HTR-8/SVneo (cell line): ENCODE measurements around the gene C3orf20.
"Not testable (repeated sequence)": the region's sequence is repeated elsewhere in the genome, so short reads cannot be mapped to it uniquely, and the experiment has no call there.

ENCODE experiments used
- DNase-seq: peaks from one replicate; pipeline ENCODE4 v3.0.0; 2011; ENCODE audit warnings: low spot score, mixed read lengths; ENCODE audit not compliant: insufficient read length
- FAIRE-seq: peaks from 2 replicates; lab custom pipeline; 2011; peaks lifted over from hg19 to GRCh38; lab: Jason Lieb, UNC

The C3orf20 gene

GRCh38 chr3:14647976-14648955 lies 26.7 kb upstream of the C3orf20 start:
- DNase-seq (no peak), FAIRE-seq (no peak)

DNA sequence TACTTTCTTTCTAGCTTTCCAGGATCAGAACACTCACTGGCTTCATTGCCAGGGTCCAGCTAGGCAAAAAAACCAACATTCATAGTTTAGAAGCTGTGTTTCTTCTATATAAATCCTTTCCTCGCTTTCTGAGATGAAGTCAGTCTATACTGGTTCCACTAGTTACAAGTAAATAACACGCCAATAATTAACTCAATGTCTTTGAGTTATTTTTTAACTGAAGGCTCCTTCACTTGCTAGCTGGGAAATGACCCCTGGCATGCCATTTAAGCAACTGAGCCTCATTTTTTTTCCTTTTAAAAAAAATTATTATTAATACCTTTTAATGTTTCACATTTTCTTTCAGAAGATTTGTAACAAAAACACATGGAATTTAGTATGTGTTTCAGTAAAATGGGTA lies 25.5 kb upstream of the C3orf20 start:
- no peak for FAIRE-seq
- DNase-seq: no peak

DNA sequence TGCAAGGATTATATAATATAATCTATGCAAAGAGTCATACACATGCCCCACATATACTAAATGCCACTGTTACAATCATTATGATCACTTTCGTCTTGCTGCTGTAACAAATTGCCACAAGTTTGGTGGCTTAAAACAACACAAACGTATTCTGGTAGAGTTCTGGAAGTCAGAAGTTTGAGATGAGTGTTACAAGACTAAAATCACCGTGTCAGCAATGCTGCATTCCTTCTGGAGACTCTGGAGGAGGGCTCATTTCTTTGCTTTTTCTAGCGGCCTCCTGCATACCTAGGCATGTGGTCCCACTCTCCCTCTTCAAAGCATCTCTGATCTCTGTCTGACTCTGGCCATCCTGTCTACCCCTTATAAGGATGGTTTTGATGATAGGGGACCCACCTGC lies 24.7 kb upstream of the C3orf20 start:
- DNase-seq: no peak
- FAIRE-seq: no peak

DNA sequence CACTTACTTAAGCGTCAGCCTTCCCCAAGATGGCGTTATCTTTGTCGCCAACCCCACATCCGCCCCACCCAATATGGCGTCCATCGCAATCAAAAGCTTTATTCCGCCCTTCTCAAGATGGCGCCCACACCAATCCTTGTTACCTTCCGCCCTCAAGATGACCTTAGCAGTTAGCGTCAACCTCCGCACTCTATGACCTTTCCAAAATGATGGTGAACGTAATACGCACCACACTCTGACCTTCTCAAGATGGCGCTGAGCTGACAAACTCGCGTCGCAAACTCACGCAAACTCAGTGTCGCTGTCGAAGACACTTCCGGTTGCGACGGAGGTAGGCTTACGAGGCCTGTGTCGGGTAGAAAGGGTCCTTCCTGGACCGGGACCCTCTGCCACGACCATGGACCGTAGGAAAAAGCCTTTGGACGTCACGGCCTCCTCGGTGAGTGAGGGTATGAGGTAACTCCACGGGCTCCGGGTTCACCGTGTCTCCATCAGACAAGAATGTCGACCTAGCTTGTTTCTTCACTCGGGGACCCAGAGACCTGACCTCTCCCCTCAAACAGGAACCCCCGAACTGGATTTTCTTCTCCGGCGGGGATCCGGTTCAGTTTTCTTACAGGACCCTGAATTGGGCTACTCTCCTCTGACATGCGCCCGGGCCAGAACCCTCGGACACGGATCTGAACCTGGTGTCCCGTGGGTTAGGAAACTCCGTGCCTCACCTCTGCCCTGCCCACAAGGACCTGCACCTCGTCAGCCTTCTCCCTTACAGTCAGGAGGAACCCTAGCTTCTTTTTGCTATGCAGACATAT lies 23.3 kb upstream of the C3orf20 start, which contains the start of gene CCDC174:
CCDC174 (plus strand) TSS at position 323 of the 812 bp plus-strand sequence; CDS start at position 398, 75 bp downstream.
- peak; percentile 91 for DNase-seq
- FAIRE-seq: peak; percentile 89

GRCh38 chr3:14652360-14652907 lies 22.5 kb upstream of the C3orf20 start:
- DNase-seq, FAIRE-seq: not testable (repeated sequence)

- no peak for DNase-seq
- FAIRE-seq: no peak
Measured at GRCh38 chr3:14657579-14657978, 17.4 kb upstream of the C3orf20 start.

DNA sequence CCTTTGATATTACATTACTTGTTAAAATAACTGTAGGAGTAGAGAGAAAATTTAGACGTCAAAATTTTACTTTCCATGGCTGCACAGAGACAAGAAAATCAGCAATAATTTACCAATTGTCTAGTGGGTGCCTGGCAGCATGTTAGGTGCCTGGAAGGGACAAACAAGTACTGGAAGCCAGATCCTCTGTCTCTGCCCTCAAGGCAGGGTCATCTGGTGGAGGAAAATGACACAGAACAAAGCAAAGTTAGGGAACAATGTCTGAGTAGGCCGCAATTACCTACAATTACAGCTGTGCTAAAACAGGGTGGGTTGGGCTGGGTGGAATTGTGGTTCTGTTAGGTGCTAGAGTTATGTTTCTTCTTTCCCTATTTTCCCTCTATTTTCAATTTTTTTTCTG lies 16.0 kb upstream of the C3orf20 start:
- no peak for FAIRE-seq
- DNase-seq: no peak

DNA sequence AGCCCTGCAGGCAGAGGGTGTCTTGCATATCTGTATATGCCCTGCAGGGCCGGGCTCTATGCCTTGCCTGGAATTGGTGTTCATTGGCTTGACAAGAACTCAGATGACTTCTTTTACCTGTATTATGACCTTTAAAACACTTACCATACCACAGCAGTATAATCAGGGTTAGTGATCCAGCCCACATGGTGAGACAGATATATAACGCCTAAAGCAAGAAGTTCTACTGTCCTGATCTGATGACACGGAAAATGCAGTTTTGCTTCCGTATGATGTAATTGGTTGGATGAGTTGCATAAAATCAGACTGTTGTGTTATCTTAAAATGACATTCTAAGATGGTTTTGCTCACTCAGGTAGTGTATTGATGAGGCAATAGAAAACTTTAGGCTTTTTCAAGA lies 14.0 kb upstream of the C3orf20 start:
- DNase-seq: no peak
- FAIRE-seq: no peak

DNA sequence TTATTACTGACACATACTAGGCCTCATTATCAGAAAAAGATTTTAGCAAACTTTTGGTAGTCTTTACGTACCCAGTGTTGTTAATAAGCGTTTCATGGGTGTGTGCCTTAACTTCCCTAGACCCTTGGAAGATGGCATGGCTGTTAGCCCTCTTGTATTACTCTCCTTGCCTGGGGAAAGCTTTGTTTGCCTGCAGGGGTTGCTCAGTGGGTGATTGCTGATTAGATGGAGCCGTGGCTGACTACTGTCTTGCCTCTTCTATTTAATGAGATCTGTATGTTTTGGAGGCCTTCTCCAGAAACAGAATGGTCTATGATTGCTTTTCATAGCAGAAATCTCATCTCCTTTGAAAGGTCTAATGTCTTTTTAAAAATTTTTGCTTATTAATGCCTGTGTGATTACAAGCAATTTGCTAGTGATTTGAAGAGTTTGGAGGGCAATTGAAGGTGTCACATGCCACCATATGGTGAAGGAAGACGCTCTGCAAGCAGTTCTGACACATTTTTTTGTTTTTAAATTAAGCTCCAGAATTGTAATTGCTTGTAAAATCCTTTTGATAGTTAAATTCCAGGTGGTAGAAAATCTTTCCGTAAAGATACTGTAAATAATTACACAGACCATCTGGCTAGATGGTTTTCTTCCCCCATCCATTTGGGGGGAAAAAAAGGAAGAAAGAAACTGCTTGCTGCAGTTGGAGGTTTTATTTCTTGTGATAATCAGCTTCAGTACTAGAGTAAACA lies 11.4 kb upstream of the C3orf20 start:
- FAIRE-seq: no peak
- no peak for DNase-seq

GRCh38 chr3:14664170-14664569 lies 10.8 kb upstream of the C3orf20 start:
- DNase-seq: no peak
- no peak for FAIRE-seq

DNA sequence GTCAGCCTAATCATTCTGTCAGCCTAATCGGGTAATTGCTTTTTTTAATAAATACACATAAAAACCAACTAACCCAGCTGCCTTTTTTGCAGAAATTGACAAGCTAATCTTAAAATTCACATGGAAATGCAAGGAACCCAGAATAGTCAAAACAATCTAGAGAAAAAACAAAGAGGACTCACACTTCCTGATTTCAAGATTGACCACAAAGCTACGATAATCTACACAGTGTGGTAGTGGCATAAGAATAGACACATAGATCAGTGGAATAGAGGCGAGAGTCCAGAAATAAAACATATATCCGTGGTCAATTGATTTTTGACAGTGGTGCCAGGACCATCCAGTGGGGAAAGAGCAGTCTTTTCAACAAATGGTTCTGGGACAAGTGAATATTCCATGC lies 2.4 kb upstream of the C3orf20 start:
- no peak for DNase-seq
- no peak for FAIRE-seq

- no peak for FAIRE-seq
- DNase-seq: no peak
Measured at GRCh38 chr3:14676881-14677280, 1.9 kb downstream of the C3orf20 start.

- DNase-seq: no peak
- FAIRE-seq: no peak
Measured at GRCh38 chr3:14678015-14678503, 3.1 kb downstream of the C3orf20 start.

GRCh38 chr3:14680115-14680514 lies 5.2 kb downstream of the C3orf20 start:
- DNase-seq (no peak), FAIRE-seq (no peak)

DNA sequence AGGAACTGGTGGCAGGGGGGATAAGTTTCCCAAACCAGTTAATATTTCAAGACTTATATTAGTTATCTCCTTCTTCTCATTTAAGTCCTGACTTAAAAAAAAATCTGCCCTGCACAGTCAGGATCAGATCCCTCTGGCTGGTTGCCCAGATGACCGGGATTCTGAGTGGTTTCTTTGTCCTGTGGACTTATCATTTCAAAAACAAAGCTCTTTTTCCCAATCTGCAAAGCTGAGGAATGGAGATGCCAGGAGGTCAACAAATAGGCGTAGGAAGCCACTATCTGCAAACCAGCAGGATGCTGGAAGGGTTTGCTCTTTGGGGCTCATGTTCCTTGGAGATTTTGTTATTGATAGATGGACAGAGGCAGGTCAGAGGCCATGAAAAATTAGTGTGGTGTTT lies 5.8 kb downstream of the C3orf20 start:
- DNase-seq (no peak), FAIRE-seq (no peak)

DNA sequence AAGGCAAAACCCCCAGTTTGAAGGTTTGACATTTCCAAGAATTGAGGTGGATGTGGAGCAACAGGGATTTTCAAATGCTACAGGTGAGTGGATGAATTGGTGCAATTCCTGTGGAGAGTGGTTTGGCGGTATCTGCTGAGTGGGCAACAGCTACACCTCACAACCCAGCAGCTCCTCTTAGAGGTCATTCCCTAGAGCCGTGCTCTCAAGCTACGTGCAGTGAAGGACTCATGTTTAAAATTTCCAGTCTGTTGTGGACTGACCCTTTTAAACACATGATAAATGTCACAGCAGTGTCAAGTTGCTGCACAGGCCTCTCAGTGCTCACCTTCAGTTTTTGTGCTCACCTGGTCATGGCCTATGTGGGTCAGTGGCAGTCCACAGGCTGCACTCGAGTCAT lies 9.5 kb downstream of the C3orf20 start:
- no peak for FAIRE-seq
- no peak for DNase-seq

DNA sequence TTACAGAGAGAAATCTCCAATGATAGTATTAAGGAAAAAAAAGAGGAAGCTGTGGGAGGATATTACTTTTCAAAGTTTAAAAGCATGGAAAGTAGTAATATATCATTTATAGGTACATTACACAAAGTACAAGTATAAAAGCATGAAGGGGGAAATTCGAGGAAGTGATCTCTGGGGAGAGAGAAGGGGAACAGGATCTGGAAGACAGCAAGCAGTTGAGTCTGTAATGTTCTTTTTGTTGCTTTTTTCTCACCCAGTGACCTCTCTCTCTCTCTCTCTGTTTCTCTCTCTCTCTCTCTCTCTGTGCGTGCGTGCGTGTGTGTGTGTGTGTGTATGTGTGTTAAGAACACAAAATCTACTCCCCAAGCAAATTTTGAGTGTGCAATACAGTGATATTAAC lies 10.2 kb downstream of the C3orf20 start:
- DNase-seq (no peak), FAIRE-seq (no peak)

- no peak for FAIRE-seq
- DNase-seq: no peak
Measured at GRCh38 chr3:14687360-14687759, 12.4 kb downstream of the C3orf20 start.

DNA sequence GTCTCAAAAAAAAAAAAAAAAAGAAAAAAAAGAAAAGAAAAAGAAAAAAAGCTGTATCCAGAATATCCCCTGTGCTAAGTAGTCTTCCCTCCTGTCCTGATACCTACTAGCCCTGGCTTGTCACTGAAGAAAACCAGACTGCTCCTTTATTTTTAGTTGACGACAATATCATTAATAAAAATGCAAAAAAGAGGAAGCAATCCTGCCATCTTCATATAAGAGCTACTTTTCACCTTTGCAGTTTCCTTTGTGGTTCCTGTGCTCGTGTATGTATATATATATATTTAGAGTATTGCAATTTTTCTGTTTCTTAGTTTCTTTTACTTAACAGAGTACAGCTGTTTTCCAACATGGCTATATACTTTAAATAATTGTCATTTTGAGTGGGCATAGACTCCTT lies 13.6 kb downstream of the C3orf20 start:
- FAIRE-seq (no peak), DNase-seq (no peak)
